Bronchial epithelial cell (primary cell): Measurements from ENCODE around the gene SRPK3. TPM values are rescaled to one million over a fixed set of nuclear protein-coding genes. Genes with fewer than 3 reads are reported as not detected.

Source experiments
- DNase-seq: peaks from one replicate; pipeline ENCODE4 v3.0.0-alpha.2; 2010; ENCODE audit warnings: low read depth
- FAIRE-seq: peaks from 2 replicates; lab custom pipeline; 2011; peaks lifted over from hg19 to GRCh38; lab: Jason Lieb, UNC
- H3K27me3 ChIP-seq: 2 replicates; pipeline ENCODE4 v1.5.1; 2011; ENCODE audit warnings: low read length; ENCODE audit not compliant: control insufficient read depth, insufficient read depth
- H3K36me3 ChIP-seq: 2 replicates; pipeline ENCODE4 v1.5.1; 2011; ENCODE audit warnings: low read length; ENCODE audit not compliant: control insufficient read depth, insufficient read depth
- H3K4me3 ChIP-seq: 2 replicates; pipeline ENCODE4 v1.5.1; 2011; ENCODE audit warnings: mild to moderate bottlenecking, low read depth, low read length, control low read depth
- total RNA-seq: library from RNA; depleted of rRNA; stranded (reverse); fragments of >200 nt; gene quantifications from 2 replicates; pipeline ENCODE4 v1.2.1, GENCODE V29; 2014
- TF ChIP-seq, protein P1 (sequence below): IDR thresholded peaks from 2 replicates; pipeline ENCODE4 v1.5.1; 2011; ENCODE audit warnings: mild to moderate bottlenecking, moderate library complexity, low read length, control low read depth, inconsistent platforms; ENCODE audit not compliant: insufficient read depth, severe bottlenecking

The SRPK3 gene
- total RNA-seq, 1 donor from 2014 or later = under 0.01 TPM

DNA sequence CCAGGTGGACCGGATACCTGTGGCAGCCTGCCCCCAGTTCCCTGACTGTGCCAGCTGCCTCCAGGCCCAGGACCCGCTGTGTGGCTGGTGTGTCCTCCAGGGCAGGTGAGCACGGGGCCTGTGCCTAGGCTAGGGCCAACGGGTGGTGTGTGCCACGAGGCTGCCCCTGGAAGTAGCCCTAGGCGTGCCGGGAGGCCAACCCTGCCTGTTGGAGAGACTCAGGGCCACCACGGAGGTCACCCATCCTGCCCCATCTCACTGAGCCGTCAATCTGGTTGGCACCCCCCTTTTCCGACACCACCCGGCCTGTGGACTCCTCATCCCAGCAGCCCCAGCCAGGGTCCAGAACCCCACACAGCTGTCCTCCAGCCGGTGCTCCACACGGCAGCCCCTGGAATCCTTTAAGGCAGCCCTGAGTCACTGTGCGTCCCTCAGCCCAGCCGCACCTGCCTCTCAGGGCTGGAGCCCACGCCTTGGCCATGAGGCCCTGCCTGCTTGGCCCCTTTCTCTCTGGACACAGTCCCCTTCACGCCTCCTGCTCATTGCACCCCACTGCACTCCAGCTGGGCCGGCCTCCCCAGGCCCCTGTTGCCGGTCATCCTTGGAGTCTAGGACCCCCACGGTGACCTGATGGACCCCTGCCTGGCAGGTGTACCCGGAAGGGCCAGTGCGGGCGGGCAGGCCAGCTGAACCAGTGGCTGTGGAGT is 11.5 kb upstream of the SRPK3 start:
- Histone ChIP-seq H3K27me3 (no peaks in the 10 kb centered on the region), H3K4me3 (no peak overlapping the region), H3K36me3 (peaks cover 11% of the 10 kb centered on the region)
- FAIRE-seq (no peak), DNase-seq (no peak)
- TF ChIP-seq, protein P1, sequence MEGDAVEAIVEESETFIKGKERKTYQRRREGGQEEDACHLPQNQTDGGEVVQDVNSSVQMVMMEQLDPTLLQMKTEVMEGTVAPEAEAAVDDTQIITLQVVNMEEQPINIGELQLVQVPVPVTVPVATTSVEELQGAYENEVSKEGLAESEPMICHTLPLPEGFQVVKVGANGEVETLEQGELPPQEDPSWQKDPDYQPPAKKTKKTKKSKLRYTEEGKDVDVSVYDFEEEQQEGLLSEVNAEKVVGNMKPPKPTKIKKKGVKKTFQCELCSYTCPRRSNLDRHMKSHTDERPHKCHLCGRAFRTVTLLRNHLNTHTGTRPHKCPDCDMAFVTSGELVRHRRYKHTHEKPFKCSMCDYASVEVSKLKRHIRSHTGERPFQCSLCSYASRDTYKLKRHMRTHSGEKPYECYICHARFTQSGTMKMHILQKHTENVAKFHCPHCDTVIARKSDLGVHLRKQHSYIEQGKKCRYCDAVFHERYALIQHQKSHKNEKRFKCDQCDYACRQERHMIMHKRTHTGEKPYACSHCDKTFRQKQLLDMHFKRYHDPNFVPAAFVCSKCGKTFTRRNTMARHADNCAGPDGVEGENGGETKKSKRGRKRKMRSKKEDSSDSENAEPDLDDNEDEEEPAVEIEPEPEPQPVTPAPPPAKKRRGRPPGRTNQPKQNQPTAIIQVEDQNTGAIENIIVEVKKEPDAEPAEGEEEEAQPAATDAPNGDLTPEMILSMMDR = no peak

DNA sequence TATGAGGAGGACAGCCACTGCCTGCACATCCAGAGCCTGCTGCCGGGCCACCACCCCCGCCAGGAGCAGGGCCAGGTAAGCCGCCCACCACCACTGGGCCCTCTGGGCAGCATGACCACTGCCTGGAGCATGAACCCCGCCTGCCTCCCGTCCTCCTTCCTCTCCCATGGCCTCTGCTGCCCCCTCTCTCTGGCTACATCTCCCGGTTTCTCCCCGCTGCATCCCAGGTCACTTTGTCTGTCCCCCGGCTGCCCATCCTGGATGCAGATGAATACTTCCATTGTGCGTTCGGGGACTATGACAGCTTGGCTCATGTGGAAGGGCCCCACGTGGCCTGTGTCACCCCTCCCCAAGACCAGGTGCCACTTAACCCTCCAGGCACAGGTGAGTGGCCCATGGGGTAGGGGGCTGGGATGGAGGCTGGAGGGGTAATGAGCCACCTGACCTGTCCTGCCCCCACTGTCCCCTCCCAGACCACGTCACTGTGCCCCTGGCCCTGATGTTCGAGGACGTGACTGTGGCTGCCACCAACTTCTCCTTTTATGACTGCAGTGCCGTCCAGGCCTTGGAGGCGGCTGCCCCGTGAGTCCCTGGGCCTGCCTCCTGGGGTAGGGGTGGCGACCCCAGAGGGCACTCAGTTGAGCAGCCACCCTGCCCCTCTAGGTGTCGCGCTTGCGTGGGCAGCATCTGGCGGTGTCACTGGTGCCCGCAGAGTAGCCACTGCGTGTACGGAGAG is 10.8 kb upstream of the SRPK3 start:
- H3K36me3 ChIP-seq = peaks cover 12% of the 10 kb centered on the region
- no peak overlapping the region for H3K4me3 ChIP-seq
- no peaks in the 10 kb centered on the region for H3K27me3 ChIP-seq
- FAIRE-seq = no peak
- TF ChIP-seq, protein P1 = no peak
- DNase-seq = no peak

DNA sequence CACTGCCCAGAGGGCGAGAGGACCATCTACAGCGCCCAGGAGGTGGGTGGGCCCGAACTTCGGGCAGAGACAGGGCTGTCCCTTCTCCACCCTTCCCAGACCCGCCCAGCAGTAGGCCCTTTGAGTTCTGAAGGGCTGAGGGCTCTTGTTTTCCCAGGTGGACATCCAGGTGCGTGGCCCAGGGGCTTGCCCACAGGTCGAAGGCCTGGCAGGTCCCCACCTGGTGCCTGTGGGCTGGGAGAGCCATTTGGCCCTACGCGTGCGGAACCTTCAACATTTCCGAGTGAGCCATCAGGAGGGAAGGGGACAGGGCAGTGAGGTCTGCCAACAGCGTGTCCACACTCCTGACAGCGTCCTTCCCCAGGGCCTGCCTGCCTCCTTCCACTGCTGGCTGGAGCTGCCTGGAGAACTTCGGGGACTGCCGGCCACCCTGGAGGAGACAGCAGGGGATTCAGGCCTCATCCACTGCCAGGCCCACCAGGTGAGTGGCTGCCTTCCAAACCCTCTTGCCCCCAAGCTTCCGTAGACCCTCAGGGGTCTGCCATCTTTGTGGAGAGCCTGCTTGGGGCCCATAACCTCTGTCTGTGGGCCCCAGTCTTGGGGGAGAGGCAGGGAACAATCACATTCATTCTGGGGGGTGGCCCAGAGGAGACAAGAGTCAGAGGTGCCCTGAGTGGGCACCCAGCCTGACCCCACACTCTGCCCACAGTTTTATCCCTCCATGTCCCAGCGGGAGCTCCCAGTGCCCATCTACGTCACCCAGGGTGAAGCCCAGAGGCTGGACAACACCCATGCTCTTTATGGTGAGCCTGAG is 10.0 kb upstream of the SRPK3 start:
- H3K36me3 ChIP-seq = peaks cover 12% of the 10 kb centered on the region
- FAIRE-seq = no peak
- TF ChIP-seq, protein P1 = no peak
- DNase-seq = no peak
- no peaks in the 10 kb centered on the region for H3K27me3 ChIP-seq
- no peak overlapping the region for H3K4me3 ChIP-seq

DNA sequence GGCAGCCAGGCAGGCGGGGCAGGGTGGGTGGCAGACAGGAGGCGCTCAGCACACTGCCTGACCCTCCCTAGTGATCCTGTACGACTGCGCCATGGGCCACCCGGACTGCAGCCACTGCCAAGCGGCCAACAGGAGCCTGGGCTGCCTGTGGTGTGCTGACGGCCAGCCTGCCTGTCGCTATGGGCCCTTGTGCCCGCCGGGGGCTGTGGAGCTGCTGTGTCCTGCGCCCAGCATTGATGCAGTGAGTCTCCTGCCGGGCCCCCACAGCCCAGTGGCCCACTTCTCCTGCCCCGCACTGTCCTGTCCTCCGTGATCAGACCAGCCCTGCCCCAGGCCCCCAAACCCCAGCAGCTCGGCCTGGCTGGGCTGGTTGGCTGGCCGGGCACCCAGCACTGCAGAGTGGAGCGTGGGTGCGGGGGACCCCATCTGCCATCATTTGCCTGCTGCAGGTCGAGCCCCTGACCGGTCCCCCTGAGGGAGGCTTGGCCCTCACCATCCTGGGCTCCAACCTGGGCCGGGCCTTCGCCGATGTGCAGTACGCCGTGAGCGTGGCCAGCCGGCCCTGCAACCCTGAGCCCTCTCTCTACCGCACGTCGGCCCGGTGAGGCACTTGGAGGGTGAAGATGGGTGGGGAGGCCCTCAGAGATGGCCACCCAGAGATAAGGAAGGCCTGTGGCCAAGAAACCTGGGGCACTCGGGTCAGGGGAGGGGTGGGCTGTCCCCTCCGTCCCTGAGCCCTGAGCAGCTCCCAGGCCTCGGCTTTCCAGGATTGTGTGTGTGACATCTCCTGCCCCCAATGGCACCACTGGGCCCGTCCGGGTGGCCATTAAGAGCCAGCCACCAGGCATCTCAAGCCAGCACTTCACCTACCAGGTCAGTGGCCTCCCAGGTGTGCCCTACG is 9.2 kb upstream of the SRPK3 start:
- Histone ChIP-seq H3K27me3 (no peaks in the 10 kb centered on the region), H3K36me3 (peaks cover 12% of the 10 kb centered on the region), H3K4me3 (no peak overlapping the region)
- DNase-seq (no peak), FAIRE-seq (no peak)
- TF ChIP-seq, protein P1 = no peak

DNA sequence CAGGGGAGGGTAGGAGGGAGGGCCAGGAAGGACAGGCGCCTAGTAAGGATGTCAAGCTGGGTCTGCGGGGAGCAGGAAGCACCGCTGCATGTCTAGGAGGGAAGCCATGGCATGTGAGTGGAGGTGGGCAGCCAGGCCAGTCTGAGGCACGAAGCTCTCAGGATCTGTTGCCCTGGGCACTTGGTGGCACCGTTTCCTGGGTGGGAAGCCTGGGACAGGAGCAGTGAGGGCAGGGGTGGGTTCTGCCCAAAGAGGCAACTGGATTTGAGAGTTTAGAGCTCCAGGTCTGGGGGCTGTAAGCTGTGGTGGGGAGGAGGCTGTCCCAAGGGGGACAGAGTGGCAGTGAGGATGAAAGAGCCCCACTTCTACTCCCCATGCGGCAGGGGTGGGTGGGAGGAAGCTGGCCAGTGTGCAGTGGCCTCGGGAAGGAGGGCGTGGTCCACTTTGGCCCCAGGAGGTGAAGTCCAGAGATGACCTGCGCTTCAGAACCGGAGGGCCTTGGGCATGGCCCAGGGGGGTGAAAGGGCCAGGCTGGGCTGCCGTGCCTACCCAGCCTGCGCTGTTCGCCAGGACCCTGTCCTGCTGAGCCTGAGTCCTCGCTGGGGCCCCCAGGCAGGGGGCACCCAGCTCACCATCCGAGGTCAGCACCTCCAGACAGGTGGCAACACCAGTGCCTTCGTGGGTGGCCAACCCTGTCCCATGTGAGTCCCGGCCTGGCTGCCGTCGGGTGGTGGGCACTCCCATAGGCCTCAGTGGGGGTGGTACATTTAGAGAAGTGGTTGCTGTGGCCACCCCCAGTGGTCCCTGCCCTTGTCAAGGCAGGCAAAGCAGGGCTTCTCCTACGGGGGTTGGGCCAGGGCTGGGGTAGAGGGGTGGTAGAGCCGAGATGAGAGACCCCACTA is 8.3 kb upstream of the SRPK3 start:
- Histone ChIP-seq H3K4me3 (no peak overlapping the region), H3K36me3 (peaks cover 12% of the 10 kb centered on the region), H3K27me3 (no peaks in the 10 kb centered on the region)
- no peak for FAIRE-seq
- TF ChIP-seq, protein P1 = no peak
- no peak for DNase-seq
